IPS-NIHi7 (cell line): ENCODE results near the gene EIF4E2.
"Not testable (repeated sequence)": the region's sequence is repeated elsewhere in the genome, so short reads cannot be mapped to it uniquely, and the experiment has no call there.

Experiments used
- DNase-seq: peaks from one replicate; pipeline ENCODE4 v3.0.0; 2012; ENCODE audit warnings: mixed read lengths; ENCODE audit errors: extremely low spot score

Gene EIF4E2

DNA sequence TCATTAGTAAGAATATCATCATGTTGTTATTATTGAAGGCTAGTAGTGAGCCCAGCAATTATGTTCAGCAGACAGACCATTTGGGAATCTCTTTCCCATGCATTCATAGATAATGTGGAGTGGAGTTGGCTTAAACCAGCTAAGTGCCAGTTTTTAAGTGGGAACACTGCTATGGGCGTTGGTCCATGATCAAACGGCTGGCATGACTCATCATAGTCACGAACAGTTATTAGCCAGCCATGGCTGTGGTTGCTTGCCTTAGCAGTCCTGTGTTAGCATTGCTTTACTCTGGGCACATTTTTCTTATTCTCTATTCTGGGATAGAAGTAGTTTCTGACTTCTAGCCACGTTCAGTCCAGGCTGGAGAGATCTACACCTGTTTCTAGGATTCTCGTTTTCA is 17.7 kb downstream of the EIF4E2 start:
- DNase-seq: no peak

DNA sequence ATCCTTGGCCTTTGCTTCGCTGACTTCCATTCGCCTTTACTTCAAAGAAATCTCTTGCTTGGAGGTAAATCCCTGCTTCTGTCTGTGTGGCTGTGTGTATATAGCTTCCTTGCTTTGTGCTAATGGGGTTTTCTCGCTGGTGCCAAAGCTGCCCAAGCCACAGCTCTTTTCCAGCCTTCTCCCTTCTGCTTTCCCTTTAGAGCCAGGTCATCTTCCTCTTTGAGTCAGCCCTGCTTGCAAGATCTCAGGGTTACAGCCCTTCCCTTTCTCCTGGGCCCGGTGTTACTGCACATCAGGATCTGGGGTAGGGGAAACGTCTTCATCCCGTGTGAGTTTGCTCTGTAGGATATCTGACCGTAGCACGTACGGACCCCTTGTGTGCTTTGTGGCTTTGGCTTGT is 19.1 kb downstream of the EIF4E2 start:
- DNase-seq: no peak

DNA sequence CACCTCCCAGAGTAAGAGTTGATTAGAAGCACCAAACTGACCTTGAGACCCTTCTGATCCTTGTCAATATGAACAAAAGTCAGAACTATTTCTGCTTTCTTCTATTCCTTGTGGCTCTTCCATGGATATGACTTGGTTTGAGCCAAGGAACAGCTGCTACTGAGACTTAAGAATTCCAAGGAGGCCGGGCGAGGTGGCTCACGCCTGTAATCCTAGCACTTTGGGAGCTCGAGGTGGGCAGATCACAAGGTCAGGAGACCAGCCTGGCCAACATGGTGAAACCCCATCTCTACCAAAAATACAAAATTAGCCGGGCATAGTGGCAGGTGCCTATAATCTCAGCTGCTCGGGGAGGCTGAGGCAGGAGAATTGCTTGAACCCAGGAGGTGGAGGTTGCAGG is 20.0 kb downstream of the EIF4E2 start:
- not testable (repeated sequence) for DNase-seq

DNA sequence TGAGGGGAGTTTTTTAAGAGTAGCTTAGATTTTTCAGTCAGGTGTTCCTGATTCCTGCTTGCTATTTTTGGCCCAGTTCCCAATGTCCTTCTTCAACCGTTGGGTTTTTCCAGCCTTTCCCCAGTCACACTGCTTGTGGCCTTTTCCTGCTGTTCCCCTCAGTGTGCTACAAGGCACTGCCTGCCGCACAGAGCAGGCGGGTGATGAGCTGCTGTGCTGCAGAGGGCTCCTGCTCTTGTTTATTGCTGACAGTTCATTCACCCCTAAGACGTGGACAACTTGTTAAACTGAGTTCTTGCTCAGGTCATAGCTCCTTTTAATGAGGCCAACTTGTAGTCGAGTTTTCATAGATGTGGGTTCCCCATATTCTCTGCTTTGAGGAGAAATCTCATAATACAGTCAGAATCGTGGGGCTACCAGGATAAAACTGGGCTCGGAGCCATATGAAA is 20.6 kb downstream of the EIF4E2 start:
- no peak for DNase-seq

DNA sequence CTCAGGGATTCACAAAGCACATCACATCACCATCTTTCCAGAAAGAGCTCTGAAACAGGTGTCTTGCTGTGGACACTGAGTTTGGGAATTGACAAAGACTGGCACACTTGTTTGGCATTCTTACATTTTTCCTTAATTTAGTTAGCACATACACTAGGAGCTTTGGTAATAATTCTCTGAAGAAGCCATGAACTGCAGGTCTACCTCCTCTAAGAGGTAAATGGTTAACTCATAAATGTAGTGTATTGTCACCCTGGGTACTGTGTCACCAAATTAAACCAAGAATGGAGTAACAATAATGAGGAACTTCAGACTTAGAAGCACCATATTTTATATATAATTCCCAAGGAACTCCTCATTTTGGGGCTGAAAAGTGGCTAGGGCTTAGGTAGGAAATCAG is 22.6 kb downstream of the EIF4E2 start:
- no peak for DNase-seq

DNA sequence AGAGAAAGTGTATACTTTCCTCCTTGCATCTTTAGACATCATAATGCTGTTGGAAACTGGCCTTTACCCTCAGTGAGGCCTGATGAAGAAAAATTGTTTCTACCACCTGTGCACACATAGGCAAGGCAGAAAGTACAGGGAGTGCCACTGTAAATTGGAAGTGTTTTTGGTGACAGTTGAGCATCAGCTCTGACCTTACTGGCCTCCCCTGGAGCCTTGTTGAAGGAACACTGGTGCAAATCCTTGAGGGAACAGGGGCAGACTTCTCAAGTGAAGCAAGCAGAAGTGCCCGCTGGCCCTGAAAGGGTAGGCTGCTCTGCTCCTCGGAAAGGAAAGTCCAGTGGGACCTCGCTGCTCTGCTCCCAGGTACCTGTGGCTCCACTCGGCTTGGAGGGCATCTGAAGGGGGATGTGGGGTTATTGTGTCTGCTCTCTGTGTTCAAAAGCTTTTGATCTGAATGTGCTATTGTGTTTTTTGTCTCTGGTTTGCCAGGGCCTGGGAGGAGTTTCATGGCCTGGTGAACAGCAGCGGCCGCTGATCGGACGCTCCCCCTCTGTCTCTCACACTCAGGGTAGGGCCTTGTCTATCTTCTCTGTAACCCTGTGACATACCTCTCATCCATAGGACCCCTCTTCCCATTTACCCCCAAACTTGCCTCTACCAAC is 23.4 kb downstream of the EIF4E2 start:
- no peak for DNase-seq

DNA sequence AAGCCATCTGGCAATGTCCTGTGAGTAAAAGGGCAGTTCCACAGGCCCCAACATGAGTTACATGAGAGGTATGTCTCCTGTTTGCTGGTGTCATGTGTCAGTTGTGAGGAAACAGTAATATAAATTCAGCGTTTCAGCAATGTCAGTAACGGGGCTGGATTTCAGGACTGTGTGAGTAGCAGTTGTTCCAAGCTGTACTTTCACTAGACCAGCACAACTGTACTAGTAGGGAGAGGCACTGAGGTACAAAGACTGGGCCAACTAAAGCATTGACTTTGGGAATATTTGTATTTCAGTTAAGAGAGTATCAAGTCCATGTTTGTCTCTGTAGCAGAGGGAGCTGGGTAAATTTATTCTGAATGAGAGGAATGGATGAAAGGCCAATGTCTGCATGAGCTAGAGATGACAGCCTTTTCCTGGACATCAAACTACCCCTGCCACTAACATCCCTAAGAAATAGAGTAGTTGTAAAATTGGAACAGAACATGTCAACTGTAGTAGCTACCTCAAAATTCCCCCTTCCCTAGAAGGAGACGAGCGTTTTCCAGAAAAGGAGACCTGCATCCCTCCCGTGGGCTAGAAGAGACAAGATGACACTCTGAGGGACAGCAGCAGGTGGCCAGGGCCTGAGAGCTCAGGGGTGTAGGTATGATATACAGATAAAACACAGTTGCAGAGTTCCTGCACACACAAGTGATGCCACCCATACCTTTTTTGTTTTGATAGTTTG is 24.4 kb downstream of the EIF4E2 start:
- no peak for DNase-seq

DNA sequence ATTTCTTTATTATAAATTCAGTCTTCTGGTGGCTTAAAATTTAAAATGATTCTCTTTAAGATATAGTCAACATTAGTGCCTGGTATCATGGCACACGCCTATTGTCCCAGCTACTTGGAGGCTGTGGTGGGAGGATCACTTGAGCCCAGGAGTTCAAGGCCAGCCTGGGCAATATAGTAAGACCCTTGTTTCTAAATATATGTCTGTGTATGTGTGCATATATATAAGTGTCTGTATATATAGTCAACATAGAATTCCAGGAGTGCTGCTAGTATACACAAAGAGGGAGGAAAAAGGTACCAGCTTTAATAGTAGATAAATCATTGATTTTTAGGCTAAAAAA is 24.9 kb downstream of the EIF4E2 start:
- no peak for DNase-seq

DNA sequence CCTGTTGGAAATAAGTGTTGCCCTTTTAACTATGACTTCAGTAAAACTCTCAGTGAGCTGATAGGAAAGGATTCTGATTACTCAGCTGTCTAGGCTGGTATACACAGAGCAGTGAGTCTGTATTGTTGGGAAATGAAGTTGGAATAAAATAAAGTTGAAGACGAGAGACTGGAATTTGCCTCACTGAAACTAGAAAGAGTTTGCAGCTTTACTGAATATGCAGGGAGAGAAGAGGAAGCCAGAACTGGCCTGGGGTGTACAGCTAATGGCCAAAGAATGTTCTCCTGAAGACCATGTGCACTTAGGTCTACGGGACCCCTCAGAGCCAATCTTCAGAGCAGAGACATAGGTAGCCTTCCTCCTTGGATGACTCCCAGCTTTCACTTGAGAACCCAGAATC is 26.5 kb downstream of the EIF4E2 start:
- DNase-seq: no peak

DNA sequence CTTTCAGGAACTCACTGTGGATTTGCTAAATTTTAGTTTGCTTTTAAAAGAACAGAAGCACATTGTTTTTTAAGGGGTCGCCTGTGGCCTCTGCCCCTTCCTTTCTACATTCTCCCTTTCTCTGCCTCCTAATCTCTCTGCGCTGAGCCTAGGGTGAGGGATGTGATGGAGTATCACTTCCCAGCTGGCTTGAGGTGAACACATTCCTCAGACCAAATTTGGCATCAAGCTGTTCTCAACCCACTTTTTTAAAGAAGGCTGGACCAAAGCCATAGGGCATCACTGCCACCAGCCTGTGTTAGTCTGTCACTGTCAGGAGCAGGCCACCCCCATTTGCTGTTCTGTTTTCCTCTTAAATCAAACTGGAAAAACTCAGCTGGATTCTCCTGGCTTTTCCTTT is 27.4 kb downstream of the EIF4E2 start:
- no peak for DNase-seq

DNA sequence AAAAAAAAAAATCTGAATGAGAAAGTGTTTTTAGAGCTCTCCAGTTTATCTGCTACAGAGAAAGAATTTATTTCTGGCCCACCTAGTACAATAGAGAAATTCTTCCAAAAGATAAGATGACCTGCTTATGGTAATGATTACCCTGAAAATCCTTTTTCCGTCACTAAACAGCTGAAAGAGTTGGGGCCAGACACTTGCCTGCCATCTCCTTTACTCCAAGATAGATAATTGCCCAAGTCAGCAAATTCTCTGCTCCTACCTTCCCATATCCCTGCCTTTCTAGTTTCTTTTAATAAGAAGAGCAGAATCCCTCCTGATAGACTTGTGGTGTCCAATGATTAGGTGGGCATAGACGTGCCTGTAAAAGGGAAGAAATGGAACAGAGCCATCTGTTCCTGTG is 28.1 kb downstream of the EIF4E2 start:
- no peak for DNase-seq

DNA sequence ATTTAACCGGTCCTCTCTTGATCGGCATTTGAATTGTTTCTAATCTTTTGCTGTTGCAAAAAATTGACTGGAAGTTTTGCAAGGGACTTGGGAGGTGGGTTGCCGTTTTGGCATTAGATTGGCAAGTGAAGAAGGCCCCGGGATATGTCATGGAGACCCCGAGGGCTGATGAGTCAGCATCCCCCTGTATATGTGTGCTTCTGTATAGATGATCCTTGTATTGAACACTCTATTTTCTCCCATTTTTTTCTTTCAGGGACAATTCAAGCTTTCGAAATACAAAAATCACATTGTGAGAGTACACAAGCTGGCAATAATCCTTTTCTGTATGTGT is 30.1 kb downstream of the EIF4E2 start:
- DNase-seq: no peak

DNA sequence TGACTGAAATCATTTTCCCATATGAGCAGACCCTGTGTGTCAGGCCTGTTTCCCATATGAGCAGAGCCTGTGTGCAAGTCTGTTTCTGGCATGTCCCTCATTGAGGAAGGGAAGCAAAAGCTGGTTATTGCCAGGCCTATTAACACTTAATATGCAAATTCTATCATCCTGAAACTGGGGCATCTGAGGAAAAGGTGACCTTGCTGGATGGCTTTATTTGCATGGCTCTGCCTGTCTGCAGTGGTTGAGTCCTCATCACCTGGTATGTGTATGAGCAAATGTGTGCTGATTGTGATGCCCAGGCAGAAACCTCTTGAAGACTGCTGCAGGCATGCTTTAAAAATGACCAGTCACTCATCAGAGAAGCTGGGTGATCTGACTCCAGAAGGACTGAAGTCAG is 31.2 kb downstream of the EIF4E2 start:
- DNase-seq: no peak

DNA sequence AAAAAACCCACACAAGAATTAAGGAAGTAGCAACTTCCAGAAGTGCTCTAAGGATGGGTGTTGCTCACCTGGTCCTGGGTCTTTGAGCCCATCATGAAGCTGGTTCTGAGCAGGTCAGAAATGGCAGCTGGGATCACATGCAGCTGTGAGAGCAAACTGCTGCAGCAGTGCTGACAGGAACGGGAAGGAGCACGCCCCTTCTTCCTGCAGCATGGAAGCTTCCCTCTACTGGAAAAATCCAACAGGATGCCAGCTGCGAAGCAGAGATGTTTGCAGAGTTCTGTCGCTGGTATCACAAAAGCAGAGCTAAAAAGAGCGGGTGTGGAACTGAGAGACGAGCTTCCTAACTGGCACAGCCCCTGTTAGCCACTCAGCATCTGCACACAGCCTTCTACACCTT is 33.7 kb downstream of the EIF4E2 start:
- DNase-seq: no peak

DNA sequence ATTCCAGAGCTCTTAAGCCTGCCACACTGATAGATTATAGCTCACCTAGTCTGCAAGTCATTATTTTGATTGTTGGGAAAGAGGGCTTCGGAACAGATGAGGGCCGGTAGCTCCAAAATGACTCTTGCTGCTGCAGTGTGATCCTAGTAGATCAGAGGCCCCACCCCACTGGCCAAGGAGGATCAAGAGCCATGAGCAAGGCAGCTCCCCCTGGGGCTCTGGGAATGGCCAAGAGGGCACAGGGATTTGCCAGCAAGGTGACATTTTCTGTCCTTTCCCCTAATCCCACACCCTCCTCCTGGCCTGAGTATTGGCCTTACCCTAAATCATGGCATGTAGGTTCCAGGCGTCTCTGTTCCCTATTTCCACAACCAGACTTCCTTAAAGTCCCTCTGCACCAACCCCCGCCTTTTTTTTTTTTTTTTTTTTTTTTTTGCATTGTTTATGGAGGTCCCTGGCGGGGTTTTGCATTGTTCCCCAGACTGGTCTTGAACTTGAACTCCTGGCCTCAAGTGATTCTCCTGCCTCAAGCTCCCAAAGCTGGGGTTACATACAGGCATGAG is 36.5 kb downstream of the EIF4E2 start:
- no peak for DNase-seq

DNA sequence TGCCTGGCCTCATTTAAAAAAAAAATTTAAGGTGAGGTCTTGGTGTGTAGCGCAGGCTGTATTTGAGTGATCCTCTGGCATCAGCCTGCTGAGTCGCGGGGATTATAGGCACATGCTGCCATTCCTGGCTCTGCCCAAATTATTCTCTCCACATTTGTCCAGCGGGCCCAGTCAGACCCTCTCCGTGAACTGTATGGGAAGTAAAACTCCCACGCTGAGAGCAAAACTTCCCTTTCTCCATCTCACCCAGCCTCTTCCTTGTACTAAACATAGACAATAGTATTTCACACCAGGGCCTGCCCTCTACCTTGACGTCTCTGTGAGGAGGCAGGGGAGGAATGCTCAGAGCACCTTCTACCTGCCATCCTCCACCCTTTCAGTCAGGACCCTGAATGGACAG is 37.0 kb downstream of the EIF4E2 start:
- DNase-seq: no peak

DNA sequence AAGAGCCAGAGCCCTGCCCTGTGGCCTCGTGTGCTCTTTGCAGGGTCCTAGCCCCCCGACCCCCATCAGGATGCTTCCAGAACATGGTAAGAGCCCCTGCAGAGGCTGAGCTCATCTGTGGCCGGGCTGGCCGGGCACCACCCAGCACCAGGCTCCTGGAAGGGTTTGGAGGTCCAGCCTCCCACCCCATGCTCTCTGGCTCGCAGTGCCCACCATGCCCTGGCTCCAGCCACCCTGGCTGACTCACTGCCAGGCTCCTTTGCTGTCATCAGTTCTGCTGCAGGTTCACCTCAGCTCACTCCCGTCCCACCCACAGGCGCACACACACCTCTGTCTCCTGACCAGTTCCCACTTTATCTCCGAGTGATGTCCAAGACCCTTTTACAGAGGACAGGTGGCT is 37.5 kb downstream of the EIF4E2 start:
- DNase-seq: no peak

DNA sequence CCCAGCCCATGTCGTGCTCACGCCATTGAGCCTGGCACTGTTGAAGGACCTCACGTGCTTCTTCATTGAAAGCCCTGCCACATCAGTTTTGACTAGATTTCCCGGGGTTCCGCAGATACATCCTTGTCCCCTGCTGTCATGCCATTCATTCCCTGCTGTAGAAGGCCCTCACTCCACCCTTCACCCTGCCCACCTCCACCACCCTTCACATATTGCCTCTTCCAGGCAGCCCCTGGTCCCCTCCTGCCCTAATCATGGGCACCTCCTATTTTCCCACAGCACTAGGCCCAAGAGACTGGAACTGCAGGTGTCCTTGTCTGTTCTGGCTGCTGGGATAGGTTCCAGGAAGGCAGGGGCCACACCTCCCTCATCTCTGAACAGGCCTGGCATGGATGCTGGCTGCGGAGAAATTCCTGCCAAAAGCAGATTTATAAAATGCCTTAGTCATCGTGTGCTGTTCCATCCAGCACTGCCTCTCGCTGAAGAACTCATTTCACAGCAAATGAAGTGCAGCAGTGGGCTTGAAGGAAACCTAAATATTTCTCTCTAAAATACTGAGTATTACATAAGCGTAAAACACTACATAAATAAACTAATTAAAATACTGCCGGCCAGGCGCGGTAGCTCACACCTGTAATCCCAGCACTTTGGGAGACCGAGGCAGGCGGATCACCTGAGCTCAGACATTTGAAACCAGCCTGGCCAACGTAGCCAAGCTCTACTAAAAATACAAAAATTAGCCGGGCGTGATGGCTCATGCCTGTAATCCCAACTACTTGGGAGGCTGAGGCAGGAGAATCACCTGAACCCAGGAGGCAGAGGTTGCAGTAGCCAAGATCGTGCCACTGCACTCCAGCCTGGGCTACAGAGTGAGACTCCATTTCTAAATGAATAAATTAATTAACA is 38.4 kb downstream of the EIF4E2 start:
- DNase-seq: no peak

DNA sequence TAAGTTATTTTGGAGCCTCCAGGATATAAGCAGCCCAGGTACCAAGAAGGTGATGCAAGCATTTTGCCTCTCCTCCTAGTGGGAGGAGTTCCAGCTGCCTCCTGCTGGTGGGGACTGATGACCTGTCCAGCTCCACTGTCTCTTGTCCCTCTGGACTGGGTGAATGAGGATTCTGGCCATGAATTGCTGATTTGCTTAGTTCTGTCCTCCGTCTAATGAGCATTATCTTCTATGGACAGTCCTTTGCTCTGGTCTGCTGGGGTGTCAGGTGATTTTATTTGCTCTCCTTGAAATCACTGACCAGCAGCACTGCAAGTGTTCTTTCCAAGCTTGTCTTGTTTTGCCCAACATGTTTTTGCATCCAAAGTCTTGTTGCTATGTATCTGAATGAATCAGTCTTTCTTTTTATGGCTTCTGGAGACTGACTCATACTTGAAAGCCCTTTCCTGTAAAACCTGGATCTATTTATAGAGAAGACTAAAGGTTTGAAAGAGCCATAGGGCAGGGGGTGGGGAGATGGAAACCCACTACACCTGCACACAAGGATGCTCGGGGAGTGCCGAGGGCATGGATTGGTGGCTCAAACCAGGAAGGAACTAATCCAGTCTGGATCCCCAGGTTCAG is 42.4 kb downstream of the EIF4E2 start:
- DNase-seq: no peak

DNA sequence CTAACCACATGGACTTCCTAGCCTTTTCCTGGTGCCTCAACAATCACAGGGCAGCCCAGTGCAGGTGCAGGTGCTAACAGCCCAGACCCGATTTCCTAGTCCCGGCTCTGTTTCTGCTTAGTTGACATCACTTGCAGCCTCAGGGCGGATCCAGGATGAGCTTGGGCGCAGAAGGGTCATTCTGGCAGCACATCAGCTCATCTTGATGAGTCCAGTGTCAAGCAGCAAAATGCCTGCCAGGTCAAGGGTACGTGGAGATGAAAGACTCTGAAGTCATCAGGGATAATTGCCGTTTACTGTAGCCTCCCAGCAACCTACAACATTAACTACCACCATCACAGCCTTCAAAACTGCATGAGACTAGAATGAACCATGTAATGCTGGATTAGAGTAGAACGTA is 43.5 kb downstream of the EIF4E2 start:
- no peak for DNase-seq

DNA sequence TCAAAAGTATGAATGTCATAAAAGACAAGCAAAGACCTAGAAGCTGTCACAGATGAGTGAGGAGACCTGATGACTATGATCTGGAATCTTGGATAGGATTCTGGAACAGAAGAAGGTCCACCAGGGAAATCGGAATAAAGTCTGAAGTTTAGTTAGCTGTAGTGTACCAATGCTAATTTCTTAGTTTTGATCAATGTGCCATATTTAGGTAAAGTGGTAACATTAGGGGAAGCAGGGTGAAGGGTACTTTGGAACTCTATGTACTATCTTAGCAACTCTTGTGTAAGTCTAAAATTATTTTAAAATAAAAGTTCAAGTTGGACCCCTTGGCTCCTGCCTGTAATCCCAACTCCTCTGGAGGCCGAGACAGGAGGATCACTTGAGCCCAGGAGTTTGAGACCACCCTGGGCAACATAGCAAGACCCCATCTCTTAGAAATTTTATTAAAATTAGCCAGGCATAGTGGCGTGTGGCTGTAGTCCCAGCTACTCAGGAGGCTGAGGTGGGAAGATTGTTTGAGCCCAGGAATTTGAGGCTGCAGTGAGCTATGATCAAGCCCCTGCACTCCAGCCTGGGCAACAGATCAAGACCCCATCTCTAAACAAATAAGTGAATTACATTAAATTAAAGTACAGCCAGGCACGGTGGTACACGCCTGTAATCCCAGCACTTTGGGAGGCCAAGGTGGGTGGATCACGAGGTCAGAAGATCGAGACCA is 47.0 kb downstream of the EIF4E2 start:
- no peak for DNase-seq
